ENCODE results near the gene CALML3. TPM values are rescaled to one million over a fixed set of nuclear protein-coding genes. Genes with fewer than 3 reads are reported as not detected.

Gene CALML3
- total RNA-seq, 1 experiment from 2014 or later: not detected

- H3K36me3 ChIP-seq (ENCODE audit: insufficient read depth, low read length, poor library complexity, severe bottlenecking): no peaks in the 10 kb centered on the region
- TF ChIP-seq EZH2 (IDR thresholded peaks at IDR 0.05; ENCODE audit: borderline replicate concordance, low read depth, low read length, poor library complexity, severe bottlenecking): no peak
- TF ChIP-seq CTCF (conservative IDR thresholded peaks at IDR 0.05; ENCODE audit: low read depth, low read length): no peak
- no peak for DNase-seq (ENCODE audit: low spot score)
- no peaks in the 10 kb centered on the region for H3K27me3 ChIP-seq (replicated peaks; ENCODE audit: insufficient read depth, low read depth, low read length, poor library complexity)
- intact Hi-C loops (cut with micrococcal nuclease; ENCODE audit: unreplicated experiment): no loop called here
- H3K27ac ChIP-seq (ENCODE audit: low read depth, low read length, poor library complexity, severe bottlenecking): no peak overlapping the region
- H3K4me3 ChIP-seq (ENCODE audit: low read depth, low read length, poor library complexity, severe bottlenecking): no peak overlapping the region
- CTCF ChIA-PET: no interaction called here
- POLR2A ChIA-PET (ENCODE audit: low non-redundant PET): no interaction called here
- BruUV-seq (replicated peaks): no TSS peak
- H3K4me1 ChIP-seq (ENCODE audit: insufficient read depth, low read length, poor library complexity, severe bottlenecking): no peaks in the 10 kb centered on the region
- no peaks in the 10 kb centered on the region for H3K9me3 ChIP-seq (ENCODE audit: low read depth, low read length, poor library complexity, severe bottlenecking)
Measured at GRCh38 chr10:5574642-5575131, 49.9 kb downstream of the CALML3 start.

GRCh38 chr10:5575144-5575481 is 50.4 kb downstream of the CALML3 start:
- POLR2A ChIA-PET (ENCODE audit: low non-redundant PET): no interaction called here
- intact Hi-C loops (cut with micrococcal nuclease; ENCODE audit: unreplicated experiment): no loop called here
- no peak for TF ChIP-seq CTCF (conservative IDR thresholded peaks at IDR 0.05; ENCODE audit: low read depth, low read length)
- no peak for TF ChIP-seq EZH2 (IDR thresholded peaks at IDR 0.05; ENCODE audit: borderline replicate concordance, low read depth, low read length, poor library complexity, severe bottlenecking)

DNA sequence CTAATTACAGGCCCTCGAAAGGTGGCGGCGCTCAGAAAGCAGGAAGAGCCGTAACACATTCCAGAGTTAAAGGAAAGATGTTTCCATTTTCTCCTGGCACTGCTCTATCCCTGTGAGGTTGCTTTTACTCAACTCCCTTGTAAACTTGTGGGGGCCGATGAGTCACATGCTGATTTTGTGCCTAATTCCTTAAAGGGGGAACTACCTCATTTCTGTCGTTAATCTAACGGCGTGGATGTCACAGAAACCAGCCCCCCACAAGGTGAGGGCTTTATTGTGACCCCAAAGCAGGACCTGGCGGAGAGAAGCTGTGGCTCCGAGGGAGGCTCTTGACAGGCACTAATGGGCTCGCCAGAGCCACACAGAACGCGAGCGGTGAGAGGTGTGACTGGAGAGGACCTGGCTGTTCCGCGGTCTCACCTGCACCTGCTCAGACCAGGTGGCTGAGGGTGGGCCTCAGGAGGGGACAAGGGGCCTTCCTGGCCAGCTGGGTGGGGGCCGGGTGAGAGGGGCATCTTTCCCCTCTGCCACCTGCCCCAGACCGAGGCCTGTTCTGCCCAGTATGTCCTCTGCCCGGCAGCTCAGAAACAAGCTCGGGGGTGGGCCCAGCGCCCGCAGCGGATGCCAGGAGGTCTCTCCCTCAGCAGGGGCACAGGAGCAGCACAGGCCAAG is 50.9 kb downstream of the CALML3 start:
- Histone ChIP-seq H3K36me3 (ENCODE audit: insufficient read depth, low read length, poor library complexity, severe bottlenecking) (no peaks in the 10 kb centered on the region), H3K27ac (ENCODE audit: low read depth, low read length, poor library complexity, severe bottlenecking) (no peak overlapping the region), H3K27me3 (replicated peaks; ENCODE audit: insufficient read depth, low read depth, low read length, poor library complexity) (no peaks in the 10 kb centered on the region), H3K9me3 (ENCODE audit: low read depth, low read length, poor library complexity, severe bottlenecking) (no peaks in the 10 kb centered on the region), H3K4me1 (ENCODE audit: insufficient read depth, low read length, poor library complexity, severe bottlenecking) (no peaks in the 10 kb centered on the region), H3K4me3 (ENCODE audit: low read depth, low read length, poor library complexity, severe bottlenecking) (no peak overlapping the region)
- CTCF ChIA-PET: interaction anchor here (0.5 kb wide), 1 partner anchor 300 kb away, joined by 3 read pairs; no protein-coding TSS in a partner anchor
- intact Hi-C loops (cut with micrococcal nuclease; ENCODE audit: unreplicated experiment): no loop called here
- no TSS peak for BruUV-seq (replicated peaks)
- TF ChIP-seq EZH2 (IDR thresholded peaks at IDR 0.05; ENCODE audit: borderline replicate concordance, low read depth, low read length, poor library complexity, severe bottlenecking) (no peak), CTCF (conservative IDR thresholded peaks at IDR 0.05; ENCODE audit: low read depth, low read length) (no peak)
- DNase-seq (ENCODE audit: low spot score): peak; percentile 38
- POLR2A ChIA-PET (ENCODE audit: low non-redundant PET): no interaction called here

More at GRCh38 chr10:5575144-5575481, 50.4 kb downstream of the CALML3 start:
- H3K27ac ChIP-seq (ENCODE audit: low read depth, low read length, poor library complexity, severe bottlenecking): no peak overlapping the region
- H3K4me3 ChIP-seq (ENCODE audit: low read depth, low read length, poor library complexity, severe bottlenecking): no peak overlapping the region
- H3K36me3 ChIP-seq (ENCODE audit: insufficient read depth, low read length, poor library complexity, severe bottlenecking): no peaks in the 10 kb centered on the region
- no peak for DNase-seq (ENCODE audit: low spot score)
- CTCF ChIA-PET: no interaction called here
- no peaks in the 10 kb centered on the region for H3K27me3 ChIP-seq (replicated peaks; ENCODE audit: insufficient read depth, low read depth, low read length, poor library complexity)
- H3K9me3 ChIP-seq (ENCODE audit: low read depth, low read length, poor library complexity, severe bottlenecking): no peaks in the 10 kb centered on the region
- no TSS peak for BruUV-seq (replicated peaks)
- no peaks in the 10 kb centered on the region for H3K4me1 ChIP-seq (ENCODE audit: insufficient read depth, low read length, poor library complexity, severe bottlenecking)

All from A673 (cell line).